ENCODE results near the gene ULK1.
"Not testable (repeated sequence)": the region's sequence is repeated elsewhere in the genome, so short reads cannot be mapped to it uniquely, and the experiment has no call there.

ULK1 gene

GRCh38 chr12:131959641-131960589 is 65.5 kb downstream of the ULK1 start:
- Histone ChIP-seq H3K4me3 (ENCODE audit: low read length) (no peak overlapping the region), H3K9me3 (ENCODE audit: control insufficient read depth, insufficient read depth, low read length) (no peaks in the 10 kb centered on the region), H3K4me1 (ENCODE audit: control insufficient read depth, insufficient read depth, low read length) (no peaks in the 10 kb centered on the region), H3K27ac (ENCODE audit: low read length) (no peak overlapping the region), H3K27me3 (ENCODE audit: control insufficient read depth, insufficient read depth, low read length) (no peaks in the 10 kb centered on the region), H3K36me3 (ENCODE audit: control insufficient read depth, insufficient read depth, low read length) (peaks cover 3% of the 10 kb centered on the region; the same call in 1 of the 2 replicates)
- WGBS (ENCODE audit: insufficient coverage, insufficient read length), result no CpG with 5 or more reads among the region's 16 CpGs
- DNase-seq (ENCODE audit: low read depth, low spot score), result no peak

- H3K27me3 ChIP-seq (ENCODE audit: control insufficient read depth, insufficient read depth, low read length); H3K4me3 ChIP-seq (ENCODE audit: low read length); H3K36me3 ChIP-seq (ENCODE audit: control insufficient read depth, insufficient read depth, low read length); H3K9me3 ChIP-seq (ENCODE audit: control insufficient read depth, insufficient read depth, low read length); H3K4me1 ChIP-seq (ENCODE audit: control insufficient read depth, insufficient read depth, low read length); H3K27ac ChIP-seq (ENCODE audit: low read length); DNase-seq (ENCODE audit: low read depth, low spot score): not testable (repeated sequence)
- WGBS (ENCODE audit: insufficient coverage, insufficient read length), result no CpG with 5 or more reads among the region's 30 CpGs
These were observed 66.3 kb downstream of the ULK1 start for GRCh38 chr12:131960590-131961325.

GRCh38 chr12:131961328-131961727 is 66.9 kb downstream of the ULK1 start:
- not testable (repeated sequence) for H3K4me1 ChIP-seq (ENCODE audit: control insufficient read depth, insufficient read depth, low read length); H3K9me3 ChIP-seq (ENCODE audit: control insufficient read depth, insufficient read depth, low read length); H3K4me3 ChIP-seq (ENCODE audit: low read length); H3K27me3 ChIP-seq (ENCODE audit: control insufficient read depth, insufficient read depth, low read length); H3K27ac ChIP-seq (ENCODE audit: low read length); DNase-seq (ENCODE audit: low read depth, low spot score); H3K36me3 ChIP-seq (ENCODE audit: control insufficient read depth, insufficient read depth, low read length)
- no CpG with 5 or more reads among the region's 20 CpGs for WGBS (ENCODE audit: insufficient coverage, insufficient read length)

- Histone ChIP-seq H3K4me3 (ENCODE audit: low read length) (no peak overlapping the region), H3K27me3 (ENCODE audit: control insufficient read depth, insufficient read depth, low read length) (no peaks in the 10 kb centered on the region), H3K9me3 (ENCODE audit: control insufficient read depth, insufficient read depth, low read length) (no peaks in the 10 kb centered on the region), H3K4me1 (ENCODE audit: control insufficient read depth, insufficient read depth, low read length) (no peaks in the 10 kb centered on the region), H3K36me3 (ENCODE audit: control insufficient read depth, insufficient read depth, low read length) (peaks cover 3% of the 10 kb centered on the region; the same call in 1 of the 2 replicates), H3K27ac (ENCODE audit: low read length) (no peak overlapping the region)
- DNase-seq (ENCODE audit: low read depth, low spot score), result no peak
- no CpG with 5 or more reads among the region's 8 CpGs for WGBS (ENCODE audit: insufficient coverage, insufficient read length)
These were observed 67.6 kb downstream of the ULK1 start for GRCh38 chr12:131962069-131962468.

GRCh38 chr12:131963381-131963780 is 69.0 kb downstream of the ULK1 start:
- Histone ChIP-seq H3K4me3 (ENCODE audit: low read length) (no peak overlapping the region), H3K27ac (ENCODE audit: low read length) (no peak overlapping the region), H3K4me1 (ENCODE audit: control insufficient read depth, insufficient read depth, low read length) (no peaks in the 10 kb centered on the region), H3K9me3 (ENCODE audit: control insufficient read depth, insufficient read depth, low read length) (no peaks in the 10 kb centered on the region), H3K36me3 (ENCODE audit: control insufficient read depth, insufficient read depth, low read length) (peaks cover 3% of the 10 kb centered on the region; the same call in 1 of the 2 replicates), H3K27me3 (ENCODE audit: control insufficient read depth, insufficient read depth, low read length) (no peaks in the 10 kb centered on the region)
- DNase-seq (ENCODE audit: low read depth, low spot score), result no peak
- WGBS (ENCODE audit: insufficient coverage, insufficient read length), result 100% methylated on average over 1 of the region's 4 CpGs

- Histone ChIP-seq H3K9me3 (ENCODE audit: control insufficient read depth, insufficient read depth, low read length) (no peaks in the 10 kb centered on the region), H3K4me3 (ENCODE audit: low read length) (no peak overlapping the region), H3K27ac (ENCODE audit: low read length) (no peak overlapping the region), H3K27me3 (ENCODE audit: control insufficient read depth, insufficient read depth, low read length) (no peaks in the 10 kb centered on the region), H3K4me1 (ENCODE audit: control insufficient read depth, insufficient read depth, low read length) (no peaks in the 10 kb centered on the region), H3K36me3 (ENCODE audit: control insufficient read depth, insufficient read depth, low read length) (peaks cover 3% of the 10 kb centered on the region; the same call in 1 of the 2 replicates)
- DNase-seq (ENCODE audit: low read depth, low spot score), result no peak
- no CpG with 5 or more reads among the region's 2 CpGs for WGBS (ENCODE audit: insufficient coverage, insufficient read length)
These were observed 70.7 kb downstream of the ULK1 start for GRCh38 chr12:131965073-131965472.

- Histone ChIP-seq H3K9me3 (ENCODE audit: control insufficient read depth, insufficient read depth, low read length) (no peaks in the 10 kb centered on the region), H3K27ac (ENCODE audit: low read length) (no peak overlapping the region), H3K4me3 (ENCODE audit: low read length) (no peak overlapping the region), H3K4me1 (ENCODE audit: control insufficient read depth, insufficient read depth, low read length) (no peaks in the 10 kb centered on the region), H3K36me3 (ENCODE audit: control insufficient read depth, insufficient read depth, low read length) (no peaks in the 10 kb centered on the region), H3K27me3 (ENCODE audit: control insufficient read depth, insufficient read depth, low read length) (no peaks in the 10 kb centered on the region)
- WGBS (ENCODE audit: insufficient coverage, insufficient read length), result no CpG with 5 or more reads among the region's 1 CpG
- no peak for DNase-seq (ENCODE audit: low read depth, low spot score)
These were observed 76.8 kb downstream of the ULK1 start for GRCh38 chr12:131971226-131971625.

All from iPS DF 6.9 (cell line).